Epithelial cell of proximal tubule (primary cell): Measurements from ENCODE around the gene SAPCD2. TPM values are rescaled to one million over a fixed set of nuclear protein-coding genes. Genes with fewer than 3 reads are reported as not detected.
"Not testable (repeated sequence)": the region's sequence is repeated elsewhere in the genome, so short reads cannot be mapped to it uniquely, and the experiment has no call there.

Experiments used
- DNase-seq: peaks from one replicate; pipeline ENCODE4 v3.0.0-alpha.2; 2011; ENCODE audit warnings: low read depth
- H3K4me3 ChIP-seq: 2 replicates; pipeline ENCODE4 v1.5.1; 2011; ENCODE audit warnings: low read depth, mild to moderate bottlenecking, low read length
- CTCF ChIP-seq: conservative IDR thresholded peaks from 2 replicates; pipeline ENCODE4 v1.5.1; 2012; ENCODE audit warnings: low read depth, mild to moderate bottlenecking, low read length
- total RNA-seq: library from RNA; depleted of rRNA; stranded (reverse); fragments of >200 nt; gene quantifications from 2 replicates; pipeline ENCODE4 v1.2.3, GENCODE V29; 2015

SAPCD2 gene
- 25.6 and 51.3 TPM in 2 replicates for total RNA-seq

- TF ChIP-seq CTCF: no peak
- DNase-seq: no peak
- peak within 1 kb of the TSS; percentile 55 for H3K4me3 ChIP-seq
Measured at GRCh38 chr9:137070201-137070905, at the start of gene SAPCD2. SAPCD2 (minus strand) TSS chr9:137070557; CDS start chr9:137070460, 97 bp downstream.

GRCh38 chr9:137118092-137118603 lies 47.8 kb upstream of the SAPCD2 start:
- DNase-seq, H3K4me3 ChIP-seq: not testable (repeated sequence)

GRCh38 chr9:137117269-137117731 lies 46.9 kb upstream of the SAPCD2 start:
- H3K4me3 ChIP-seq: no peak overlapping the region
- no peak for TF ChIP-seq CTCF
- no peak for DNase-seq

GRCh38 chr9:137116728-137117127 lies 46.4 kb upstream of the SAPCD2 start:
- no peak for DNase-seq
- no peak for TF ChIP-seq CTCF
- H3K4me3 ChIP-seq: no peak overlapping the region

- no peak for TF ChIP-seq CTCF
- DNase-seq: no peak
- no peak overlapping the region for H3K4me3 ChIP-seq
Measured at GRCh38 chr9:137116027-137116507, 45.7 kb upstream of the SAPCD2 start.

- no peak for TF ChIP-seq CTCF
- no peak for DNase-seq
- peak overlapping the region; percentile 64 for H3K4me3 ChIP-seq
Measured at GRCh38 chr9:137115394-137116026, 45.2 kb upstream of the SAPCD2 start.

- H3K4me3 ChIP-seq: peak within 1 kb of the TSS; percentile 64
- no peak for TF ChIP-seq CTCF
- DNase-seq: no peak
Measured at GRCh38 chr9:137114613-137115393, 44.4 kb upstream of the SAPCD2 start, which contains the start of gene DPP7. DPP7 (minus strand) TSS chr9:137114733; CDS start chr9:137114713, 20 bp downstream.
